HG02852 (cell line): ENCODE data around the gene EIF2AK3.
"Not testable (repeated sequence)": the region's sequence is repeated elsewhere in the genome, so short reads cannot be mapped to it uniquely, and the experiment has no call there.

Source experiments
- ATAC-seq: cut with Tn5 transposase; IDR thresholded peaks from one replicate; pipeline ENCODE4 v1.9.1; 2021; ENCODE audit warnings: mild to moderate bottlenecking, moderate library complexity; ENCODE audit not compliant: unreplicated experiment

The EIF2AK3 gene

DNA sequence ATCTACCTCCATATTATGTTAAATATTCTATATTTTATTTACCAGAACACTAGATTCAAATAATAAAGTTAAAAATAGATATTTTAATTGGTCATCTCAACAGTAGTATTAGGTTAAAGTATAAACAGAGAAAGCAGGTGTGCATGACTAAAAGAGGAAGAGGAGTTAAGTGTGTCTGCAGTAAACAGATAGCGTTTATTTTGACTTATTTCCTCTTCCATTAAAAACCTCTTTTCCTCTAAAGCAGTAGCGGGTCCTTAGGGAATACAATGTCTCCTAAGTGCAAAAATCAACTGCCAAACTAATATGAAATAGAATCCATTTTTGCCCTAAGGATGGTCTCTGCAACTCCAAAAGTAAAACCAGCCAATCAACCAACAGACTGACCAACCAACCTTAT is 27.7 kb downstream of the EIF2AK3 start:
- ATAC-seq = no peak

- no peak for ATAC-seq
Observed at GRCh38 chr2:88597168-88597567, 30.1 kb downstream of the EIF2AK3 start.

- no peak for ATAC-seq
Observed at GRCh38 chr2:88596141-88596830, 31.0 kb downstream of the EIF2AK3 start.

GRCh38 chr2:88591698-88592097 is 35.6 kb downstream of the EIF2AK3 start:
- no peak for ATAC-seq

DNA sequence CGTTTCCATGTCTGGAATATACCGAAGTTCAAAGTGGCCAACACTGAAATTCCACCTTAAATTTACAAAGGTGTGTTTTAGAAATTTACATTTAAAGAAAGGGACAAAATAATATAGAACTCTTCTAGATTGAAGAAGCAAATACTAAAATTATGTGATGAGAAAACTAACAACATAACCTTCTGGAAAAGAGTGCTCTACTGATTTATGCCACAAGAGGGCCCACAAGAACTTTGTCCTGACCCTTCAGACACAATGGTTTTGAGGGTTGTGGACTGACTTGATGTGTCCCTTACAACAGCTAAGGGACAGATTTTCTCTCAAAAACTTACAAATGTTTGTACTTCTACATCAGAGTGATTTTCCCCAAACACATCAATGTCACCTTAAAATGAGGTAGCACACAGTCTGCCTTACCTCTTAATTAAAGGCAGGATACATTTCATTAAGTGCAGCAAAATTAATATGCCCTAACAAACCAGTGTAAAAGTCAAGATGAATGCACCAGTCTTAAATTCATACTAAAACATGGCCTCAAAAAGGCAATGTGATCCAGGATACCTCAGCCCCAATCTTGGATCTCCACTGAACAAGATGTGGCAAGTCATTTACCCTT is 36.2 kb downstream of the EIF2AK3 start:
- peak; percentile 79 for ATAC-seq

GRCh38 chr2:88585969-88586368 is 41.3 kb downstream of the EIF2AK3 start:
- ATAC-seq = no peak

DNA sequence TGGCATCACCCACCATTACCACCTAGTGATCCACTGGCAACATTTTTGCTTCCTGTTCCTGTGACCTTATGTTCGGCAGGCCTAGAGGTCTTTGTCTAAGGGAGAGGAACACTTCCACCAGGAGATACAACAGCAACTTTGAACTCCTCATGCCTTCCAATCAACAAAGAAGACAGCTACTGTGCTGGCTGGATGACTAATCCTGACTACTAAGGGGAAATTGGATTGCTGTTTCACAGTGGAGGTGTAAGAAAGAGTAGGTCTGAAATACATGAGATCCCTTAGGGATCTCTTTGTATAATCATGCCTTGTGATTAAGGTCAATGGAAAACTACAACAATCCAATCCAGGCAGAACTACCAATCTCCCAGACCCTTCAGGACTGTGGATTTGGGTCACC is 45.2 kb downstream of the EIF2AK3 start:
- no peak for ATAC-seq

GRCh38 chr2:88580088-88580487 is 47.2 kb downstream of the EIF2AK3 start:
- ATAC-seq = no peak

- no peak for ATAC-seq
Observed at GRCh38 chr2:88575630-88576029, 51.6 kb downstream of the EIF2AK3 start.

- no peak for ATAC-seq
Observed at GRCh38 chr2:88575051-88575450, 52.2 kb downstream of the EIF2AK3 start.

- peak; percentile 98 for ATAC-seq
Observed at GRCh38 chr2:88574445-88574844, 52.8 kb downstream of the EIF2AK3 start.

DNA sequence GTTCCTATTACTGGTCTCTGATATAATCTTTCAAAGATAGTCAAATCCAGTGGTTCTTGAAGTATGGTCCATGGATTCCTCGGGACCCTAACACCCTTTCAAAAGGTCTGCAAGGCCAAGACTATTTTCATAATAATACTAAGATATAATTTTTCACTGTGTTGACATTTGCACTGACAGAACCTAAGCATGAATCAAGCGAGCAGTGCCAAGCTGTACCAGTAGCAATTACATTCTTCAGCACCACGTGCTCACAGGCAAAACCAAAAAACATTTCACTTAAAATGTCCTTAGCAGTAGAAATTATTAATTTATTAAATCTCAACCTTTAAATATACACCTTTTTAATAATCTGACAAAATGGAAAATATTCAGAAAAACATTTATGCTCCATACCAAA is 59.1 kb downstream of the EIF2AK3 start:
- no peak for ATAC-seq

DNA sequence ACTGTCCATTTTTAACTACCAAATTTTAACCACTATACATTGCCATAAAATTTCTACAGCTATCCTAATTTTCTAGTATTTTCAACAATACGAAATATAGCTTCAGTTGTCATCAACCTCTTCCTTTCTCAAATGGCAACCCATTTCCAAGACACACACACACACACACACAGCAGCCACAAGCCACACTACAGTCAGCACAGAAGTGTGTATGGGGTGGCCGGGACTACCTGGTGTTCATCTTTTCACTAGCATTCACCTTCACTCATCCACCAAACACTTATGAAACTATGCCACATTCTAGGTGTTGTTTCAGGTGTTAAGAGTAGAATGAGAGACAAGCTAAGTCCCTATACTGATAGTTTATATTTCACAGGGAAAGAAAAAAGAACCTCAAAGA is 62.9 kb downstream of the EIF2AK3 start:
- ATAC-seq = no peak

DNA sequence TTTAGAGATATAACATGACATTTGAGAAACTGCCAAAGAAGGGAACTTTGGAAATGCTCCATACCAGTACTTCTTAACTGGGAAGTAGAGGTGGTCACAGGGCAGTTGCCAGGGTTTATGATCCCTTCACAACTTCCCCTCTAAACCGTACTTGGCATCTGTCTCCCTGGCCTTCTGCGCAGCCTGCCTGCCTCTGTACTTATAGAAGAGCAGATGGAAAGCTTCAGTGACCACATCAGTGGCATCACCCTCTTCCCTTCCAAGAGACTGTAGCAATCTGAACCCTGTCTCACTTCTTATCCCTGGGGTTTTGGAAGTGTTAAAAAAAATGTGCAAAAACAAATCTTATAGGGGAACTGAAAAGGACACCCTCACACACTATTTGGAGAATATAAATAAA is 64.1 kb downstream of the EIF2AK3 start:
- ATAC-seq = no peak

DNA sequence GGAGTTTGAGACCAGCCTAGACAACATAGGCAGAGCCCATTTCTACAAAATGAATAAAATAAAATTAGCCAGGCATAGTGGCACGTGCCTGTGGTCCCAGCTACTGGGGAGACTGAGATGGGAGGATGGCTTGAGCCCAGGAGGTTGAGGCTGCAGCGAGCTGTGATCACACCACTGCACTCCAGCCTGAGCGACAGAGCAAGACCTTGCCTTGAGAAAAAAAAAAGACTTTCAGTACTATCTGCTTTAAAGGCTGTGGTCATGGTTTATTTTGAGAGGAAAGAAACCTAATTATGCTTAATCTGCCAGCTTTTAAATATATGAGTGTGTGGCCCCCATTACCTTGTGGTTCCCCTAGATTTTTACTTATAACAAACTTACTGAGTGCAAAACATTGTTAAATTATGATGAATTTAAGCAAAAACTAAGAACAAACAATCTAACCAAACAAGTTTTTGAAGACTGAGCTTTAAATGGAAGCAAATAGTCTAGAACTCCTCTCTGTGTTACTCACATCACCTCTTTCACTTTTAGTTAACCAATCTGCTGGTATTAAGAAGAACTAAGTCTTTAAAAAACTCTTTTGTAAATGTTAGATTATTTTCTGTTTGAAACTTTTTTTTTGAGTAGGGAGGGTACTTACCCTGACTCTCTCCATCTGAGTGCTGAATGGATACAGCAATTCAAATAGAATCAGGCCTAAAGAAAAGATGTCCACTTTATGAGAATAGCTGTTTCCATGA is 65.4 kb downstream of the EIF2AK3 start:
- peak; percentile 75 for ATAC-seq

DNA sequence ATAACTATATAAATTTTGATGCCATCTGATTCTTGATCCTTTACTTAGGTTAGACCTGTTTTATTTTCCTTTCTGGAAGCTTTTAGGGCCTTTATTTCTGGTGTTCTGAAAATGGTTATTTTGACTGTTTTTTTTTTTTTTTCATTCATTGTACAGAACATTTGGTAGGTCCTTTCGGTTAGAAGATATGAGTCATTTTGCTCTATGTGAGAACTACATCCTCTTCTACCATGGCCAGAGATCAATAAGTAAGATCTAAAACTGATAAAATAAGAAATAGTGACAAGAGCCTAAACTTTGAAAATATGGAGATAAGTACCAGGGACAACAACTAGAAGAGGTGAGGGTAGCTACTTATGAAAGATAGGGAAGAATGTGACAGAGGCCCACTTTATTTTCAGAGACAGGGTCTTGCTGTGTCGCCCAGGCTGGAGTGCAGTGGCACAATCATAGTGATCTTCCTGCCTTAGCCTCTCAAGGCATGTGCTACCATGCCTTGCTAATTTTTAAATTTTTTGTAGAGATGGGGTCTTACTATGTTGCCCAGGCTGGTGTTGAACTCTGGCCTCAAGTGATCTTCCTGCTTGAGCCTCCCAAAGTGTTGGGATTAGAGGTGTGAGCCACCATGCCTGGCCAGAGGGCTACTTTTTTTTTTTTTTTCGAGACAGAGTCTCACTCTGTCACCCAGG is 66.5 kb downstream of the EIF2AK3 start:
- ATAC-seq = peak; percentile 41

- no peak for ATAC-seq
Observed at GRCh38 chr2:88557290-88557689, 70.0 kb downstream of the EIF2AK3 start.

DNA sequence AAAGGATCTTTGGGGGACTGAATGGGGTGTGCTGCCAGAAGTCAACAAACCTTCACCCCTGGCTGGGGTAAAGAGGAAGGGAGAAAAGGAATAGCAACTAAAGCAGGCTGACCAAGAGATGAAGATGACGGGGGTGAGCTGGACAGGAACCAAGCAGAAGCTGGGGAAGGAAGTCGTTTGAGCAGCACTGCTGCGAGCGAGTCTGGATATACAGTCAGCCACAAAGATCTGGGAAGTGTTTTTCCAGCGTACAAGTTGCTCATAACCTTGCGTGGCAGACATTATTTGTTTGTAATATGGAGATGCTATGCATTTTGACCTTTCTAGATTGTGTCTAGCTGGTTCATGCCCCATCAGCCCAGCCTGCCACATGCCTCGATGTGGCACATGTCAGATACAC is 71.2 kb downstream of the EIF2AK3 start:
- ATAC-seq = no peak

DNA sequence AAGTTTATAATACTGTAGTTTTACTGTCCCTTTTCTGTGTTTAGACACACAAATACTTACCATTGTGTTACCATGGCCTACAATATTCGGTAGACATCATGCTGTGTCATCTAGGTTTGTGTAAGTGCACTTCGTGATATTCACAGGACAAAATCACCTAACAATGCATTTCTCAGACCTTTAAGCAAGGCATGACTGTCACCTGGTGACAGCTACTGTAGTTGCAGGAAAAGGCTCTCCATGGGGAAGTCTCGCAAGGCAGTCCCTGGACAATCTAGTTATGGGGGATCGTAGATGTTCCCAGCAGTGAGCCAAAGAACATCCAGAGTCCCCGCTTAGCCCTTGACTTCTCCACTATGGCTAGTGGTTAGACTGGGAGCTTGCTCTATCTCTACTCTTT is 73.1 kb downstream of the EIF2AK3 start:
- ATAC-seq = no peak

GRCh38 chr2:88549616-88550292 is 77.5 kb downstream of the EIF2AK3 start:
- no peak for ATAC-seq

GRCh38 chr2:88546291-88546690 is 81.0 kb downstream of the EIF2AK3 start:
- not testable (repeated sequence) for ATAC-seq
